Glutamatergic neuron (in vitro differentiated cells): ENCODE measurements around the gene STAC2. TPM values are rescaled to one million over a fixed set of nuclear protein-coding genes. Genes with fewer than 3 reads are reported as not detected.

Source experiments
- DNase-seq: peaks from one replicate; pipeline ENCODE4 v3.0.0; 2022
- H3K27ac Mint-ChIP-seq: one replicate; pipeline ENCODE4 v1.8.0; 2020; ENCODE audit warnings: mild to moderate bottlenecking, mixed read lengths, inconsistent platforms; ENCODE audit not compliant: unreplicated experiment
- H3K27me3 Mint-ChIP-seq: one replicate; pipeline ENCODE4 v1.8.0; 2020; ENCODE audit warnings: mild to moderate bottlenecking, moderate library complexity, mixed read lengths, inconsistent platforms; ENCODE audit not compliant: unreplicated experiment
- H3K36me3 Mint-ChIP-seq: one replicate; pipeline ENCODE4 v1.8.0; 2020; ENCODE audit warnings: mild to moderate bottlenecking, mixed read lengths, inconsistent platforms; ENCODE audit not compliant: unreplicated experiment
- H3K4me1 Mint-ChIP-seq: one replicate; pipeline ENCODE4 v1.8.0; 2020; ENCODE audit warnings: mild to moderate bottlenecking, low read depth, mixed read lengths, inconsistent platforms; ENCODE audit not compliant: unreplicated experiment
- H3K4me3 Mint-ChIP-seq: one replicate; pipeline ENCODE4 v1.8.0; 2020; ENCODE audit warnings: mild to moderate bottlenecking, mixed read lengths, inconsistent platforms; ENCODE audit not compliant: unreplicated experiment
- H3K9me3 Mint-ChIP-seq: one replicate; pipeline ENCODE4 v1.8.0; 2020; ENCODE audit warnings: mild to moderate bottlenecking, moderate library complexity, mixed read lengths, inconsistent platforms; ENCODE audit not compliant: unreplicated experiment
- CTCF ChIP-seq: fragments of 200-600 bp; sonication (generic); IDR thresholded peaks from one replicate; pipeline ENCODE4 v1.5.0; 2021; ENCODE audit not compliant: partially characterized antibody, unreplicated experiment
- total RNA-seq: library from RNA; stranded (reverse); fragmentation: NEBNext Ultra II Directional; extraction: Animal tissue kit (Norgen Biotek cat#: 25700); gene quantifications from one replicate; pipeline ENCODE4 v1.2.1, GENCODE V29; 2021; ENCODE audit not compliant: unreplicated experiment

Gene STAC2
- total RNA-seq, 1 donor from 2014 or later = 1.8 TPM

- Mint-ChIP-seq H3K36me3 (no peaks in the 10 kb centered on the region), H3K4me1 (peaks cover 19% of the 10 kb centered on the region), H3K9me3 (peaks cover 7% of the 10 kb centered on the region), H3K27ac (no peak overlapping the region), H3K4me3 (peak overlapping the region; percentile 0), H3K27me3 (peaks cover 9% of the 10 kb centered on the region)
- DNase-seq = peak; percentile 77
- peak; percentile 66 for TF ChIP-seq CTCF
Measured at GRCh38 chr17:39231591-39232551, 6.1 kb upstream of the STAC2 start.

- Mint-ChIP-seq H3K27ac (no peak overlapping the region), H3K9me3 (peaks cover 7% of the 10 kb centered on the region), H3K4me1 (peaks cover 20% of the 10 kb centered on the region), H3K4me3 (no peak overlapping the region), H3K36me3 (no peaks in the 10 kb centered on the region), H3K27me3 (peaks cover 9% of the 10 kb centered on the region)
- no peak for TF ChIP-seq CTCF
- peak; percentile 24 for DNase-seq
Measured at GRCh38 chr17:39231091-39231561, 5.4 kb upstream of the STAC2 start.

GRCh38 chr17:39230361-39230760 lies 4.6 kb upstream of the STAC2 start:
- peaks cover 17% of the 10 kb centered on the region for H3K4me1 Mint-ChIP-seq
- no peak for DNase-seq
- peaks cover 6% of the 10 kb centered on the region for H3K27me3 Mint-ChIP-seq
- peaks cover 4% of the 10 kb centered on the region for H3K9me3 Mint-ChIP-seq
- no peaks in the 10 kb centered on the region for H3K36me3 Mint-ChIP-seq
- H3K4me3 Mint-ChIP-seq = no peak overlapping the region
- no peak for TF ChIP-seq CTCF
- no peak overlapping the region for H3K27ac Mint-ChIP-seq

GRCh38 chr17:39229274-39229913 lies 3.6 kb upstream of the STAC2 start:
- Mint-ChIP-seq H3K9me3 (peaks cover 5% of the 10 kb centered on the region), H3K27ac (no peak overlapping the region), H3K36me3 (no peaks in the 10 kb centered on the region), H3K4me3 (peak overlapping the region; percentile 64), H3K27me3 (peaks cover 7% of the 10 kb centered on the region), H3K4me1 (peaks cover 16% of the 10 kb centered on the region)
- no peak for TF ChIP-seq CTCF
- no peak for DNase-seq
